ENCODE data around the gene GGT5.

GGT5 gene

GRCh38 chr22:24176630-24177029 lies 68.3 kb downstream of the GGT5 start:
- Histone ChIP-seq H2BK15ac (ENCODE audit: low read depth, poor library complexity, severe bottlenecking) (no peak overlapping the region), H3K27me3 (ENCODE audit: control insufficient read depth in 1 of 2, insufficient read depth in 1 of 2, low read length in 2 of 2) (no peaks in the 10 kb centered on the region), H3K9ac (ENCODE audit: low read length) (no peak overlapping the region), H3K4me2 (ENCODE audit: low read length, poor library complexity, severe bottlenecking) (no peak overlapping the region), H3K23ac (ENCODE audit: low read length in 2 of 2) (no peak overlapping the region), H3K79me1 (replicated peaks; ENCODE audit: low read length, poor library complexity, severe bottlenecking) (peaks cover 7% of the 10 kb centered on the region), H3K4me3 (ENCODE audit: insufficient read depth in 1 of 2, low read depth in 1 of 2, low read length in 2 of 2) (no peak overlapping the region), H2BK5ac (ENCODE audit: low read depth, low read length, poor library complexity, severe bottlenecking) (no peak overlapping the region), H3K4ac (ENCODE audit: low read depth in 1 of 2, low read length in 2 of 2) (no peak overlapping the region), H2BK12ac (ENCODE audit: low read length in 2 of 2) (no peak overlapping the region), H3K14ac (ENCODE audit: low read length in 2 of 2) (no peak overlapping the region), H3K36me3 (ENCODE audit: control insufficient read depth in 1 of 2, insufficient read depth in 2 of 2, low read depth in 1 of 2, low read length in 2 of 2) (peaks cover 51 to 74% of the 10 kb centered on the region in 2 experiments), H2AK5ac (ENCODE audit: low read length, severe bottlenecking) (no peak overlapping the region), H3K18ac (ENCODE audit: low read depth in 1 of 2, low read length in 2 of 2) (no peak overlapping the region), H4K91ac (ENCODE audit: low read length) (no peak overlapping the region), H2BK120ac (ENCODE audit: low read depth, low read length) (no peak overlapping the region), H3K9me3 (ENCODE audit: control insufficient read depth, low read length) (no peaks in the 10 kb centered on the region), H2AFZ (ENCODE audit: low read depth, low read length) (no peak overlapping the region), H3K4me1 (ENCODE audit: control insufficient read depth, insufficient read depth, low read depth, low read length) (peaks cover 5% of the 10 kb centered on the region), H3K27ac (ENCODE audit: low read length, poor library complexity, severe bottlenecking) (no peak overlapping the region), H4K8ac (ENCODE audit: low read length) (no peak overlapping the region)
- 95% methylated on average over 10 of the region's 10 CpGs for WGBS
- DNase-seq = no peak

GRCh38 chr22:24176040-24176439 lies 68.8 kb downstream of the GGT5 start:
- H2AFZ ChIP-seq (ENCODE audit: low read depth, low read length) = no peak overlapping the region
- no peak overlapping the region for H4K8ac ChIP-seq (ENCODE audit: low read length)
- 95% methylated on average over 11 of the region's 11 CpGs for WGBS
- H3K14ac ChIP-seq (ENCODE audit: low read length in 2 of 2) = no peak overlapping the region
- no peak overlapping the region for H3K4me2 ChIP-seq (ENCODE audit: low read length, poor library complexity, severe bottlenecking)
- no peak overlapping the region for H2AK5ac ChIP-seq (ENCODE audit: low read length, severe bottlenecking)
- DNase-seq = no peak
- peaks cover 7% of the 10 kb centered on the region for H3K79me1 ChIP-seq (replicated peaks; ENCODE audit: low read length, poor library complexity, severe bottlenecking)
- no peaks in the 10 kb centered on the region for H3K9me3 ChIP-seq (ENCODE audit: control insufficient read depth, low read length)
- no peak overlapping the region for H3K9ac ChIP-seq (ENCODE audit: low read length)
- no peaks in the 10 kb centered on the region for H3K27me3 ChIP-seq (ENCODE audit: control insufficient read depth in 1 of 2, insufficient read depth in 1 of 2, low read length in 2 of 2)
- H3K4me3 ChIP-seq (ENCODE audit: insufficient read depth in 1 of 2, low read depth in 1 of 2, low read length in 2 of 2) = no peak overlapping the region
- H3K4me1 ChIP-seq (ENCODE audit: control insufficient read depth, insufficient read depth, low read depth, low read length) = peaks cover 1% of the 10 kb centered on the region
- H2BK15ac ChIP-seq (ENCODE audit: low read depth, poor library complexity, severe bottlenecking) = peak overlapping the region; percentile 12
- no peak overlapping the region for H2BK5ac ChIP-seq (ENCODE audit: low read depth, low read length, poor library complexity, severe bottlenecking)
- H2BK120ac ChIP-seq (ENCODE audit: low read depth, low read length) = no peak overlapping the region
- no peak overlapping the region for H3K4ac ChIP-seq (ENCODE audit: low read depth in 1 of 2, low read length in 2 of 2)
- H3K23ac ChIP-seq (ENCODE audit: low read length in 2 of 2) = no peak overlapping the region
- H2BK12ac ChIP-seq (ENCODE audit: low read length in 2 of 2) = no peak overlapping the region
- H4K91ac ChIP-seq (ENCODE audit: low read length) = no peak overlapping the region
- no peak overlapping the region for H3K18ac ChIP-seq (ENCODE audit: low read depth in 1 of 2, low read length in 2 of 2)
- H3K36me3 ChIP-seq (ENCODE audit: control insufficient read depth in 1 of 2, insufficient read depth in 2 of 2, low read depth in 1 of 2, low read length in 2 of 2) = peaks cover 57 to 80% of the 10 kb centered on the region in 2 experiments
- no peak overlapping the region for H3K27ac ChIP-seq (ENCODE audit: low read length, poor library complexity, severe bottlenecking)

- no peak overlapping the region for H2BK5ac ChIP-seq (ENCODE audit: low read depth, low read length, poor library complexity, severe bottlenecking)
- WGBS = 54% methylated on average over 10 of the region's 11 CpGs
- H3K9ac ChIP-seq (ENCODE audit: low read length) = peak overlapping the region; percentile 64
- no peaks in the 10 kb centered on the region for H3K9me3 ChIP-seq (ENCODE audit: control insufficient read depth, low read length)
- H2BK15ac ChIP-seq (ENCODE audit: low read depth, poor library complexity, severe bottlenecking) = no peak overlapping the region
- H4K91ac ChIP-seq (ENCODE audit: low read length) = no peak overlapping the region
- H2AFZ ChIP-seq (ENCODE audit: low read depth, low read length) = no peak overlapping the region
- H3K18ac ChIP-seq (ENCODE audit: low read depth in 1 of 2, low read length in 2 of 2) = peak overlapping the region in 1 of 2 experiments; percentile 13
- H4K8ac ChIP-seq (ENCODE audit: low read length) = peak overlapping the region; percentile 8
- no peak overlapping the region for H3K14ac ChIP-seq (ENCODE audit: low read length in 2 of 2)
- H2BK12ac ChIP-seq (ENCODE audit: low read length in 2 of 2) = peak overlapping the region in 1 of 2 experiments; percentile 10
- no peak overlapping the region for H3K4me3 ChIP-seq (ENCODE audit: insufficient read depth in 1 of 2, low read depth in 1 of 2, low read length in 2 of 2)
- H3K4me1 ChIP-seq (ENCODE audit: control insufficient read depth, insufficient read depth, low read depth, low read length) = peaks cover 1% of the 10 kb centered on the region
- no peak overlapping the region for H2BK120ac ChIP-seq (ENCODE audit: low read depth, low read length)
- no peak overlapping the region for H3K4me2 ChIP-seq (ENCODE audit: low read length, poor library complexity, severe bottlenecking)
- peaks cover 7% of the 10 kb centered on the region for H3K79me1 ChIP-seq (replicated peaks; ENCODE audit: low read length, poor library complexity, severe bottlenecking)
- peak; percentile 79 for DNase-seq
- H2AK5ac ChIP-seq (ENCODE audit: low read length, severe bottlenecking) = no peak overlapping the region
- H3K27me3 ChIP-seq (ENCODE audit: control insufficient read depth in 1 of 2, insufficient read depth in 1 of 2, low read length in 2 of 2) = no peaks in the 10 kb centered on the region
- H3K36me3 ChIP-seq (ENCODE audit: control insufficient read depth in 1 of 2, insufficient read depth in 2 of 2, low read depth in 1 of 2, low read length in 2 of 2) = peaks cover 63 to 88% of the 10 kb centered on the region in 2 experiments
- no peak overlapping the region for H3K23ac ChIP-seq (ENCODE audit: low read length in 2 of 2)
- peak overlapping the region in 1 of 2 experiments; percentile 15 for H3K4ac ChIP-seq (ENCODE audit: low read depth in 1 of 2, low read length in 2 of 2)
- H3K27ac ChIP-seq (ENCODE audit: low read length, poor library complexity, severe bottlenecking) = no peak overlapping the region
Observed at GRCh38 chr22:24175160-24175808, 69.6 kb downstream of the GGT5 start.

GRCh38 chr22:24171822-24172221 lies 73.1 kb downstream of the GGT5 start:
- Histone ChIP-seq H2AFZ (ENCODE audit: low read depth, low read length) (no peak overlapping the region), H3K79me1 (replicated peaks; ENCODE audit: low read length, poor library complexity, severe bottlenecking) (peaks cover 7% of the 10 kb centered on the region), H2BK12ac (ENCODE audit: low read length in 2 of 2) (no peak overlapping the region), H4K8ac (ENCODE audit: low read length) (no peak overlapping the region), H2BK5ac (ENCODE audit: low read depth, low read length, poor library complexity, severe bottlenecking) (no peak overlapping the region), H2BK15ac (ENCODE audit: low read depth, poor library complexity, severe bottlenecking) (no peak overlapping the region), H3K27me3 (ENCODE audit: control insufficient read depth in 1 of 2, insufficient read depth in 1 of 2, low read length in 2 of 2) (no peaks in the 10 kb centered on the region), H3K9ac (ENCODE audit: low read length) (no peak overlapping the region), H3K4me2 (ENCODE audit: low read length, poor library complexity, severe bottlenecking) (no peak overlapping the region), H2AK5ac (ENCODE audit: low read length, severe bottlenecking) (no peak overlapping the region), H3K9me3 (ENCODE audit: control insufficient read depth, low read length) (no peaks in the 10 kb centered on the region), H3K4me3 (ENCODE audit: insufficient read depth in 1 of 2, low read depth in 1 of 2, low read length in 2 of 2) (no peak overlapping the region), H3K36me3 (ENCODE audit: control insufficient read depth in 1 of 2, insufficient read depth in 2 of 2, low read depth in 1 of 2, low read length in 2 of 2) (peaks cover 72 to 94% of the 10 kb centered on the region in 2 experiments), H3K4ac (ENCODE audit: low read depth in 1 of 2, low read length in 2 of 2) (no peak overlapping the region), H3K27ac (ENCODE audit: low read length, poor library complexity, severe bottlenecking) (no peak overlapping the region), H3K14ac (ENCODE audit: low read length in 2 of 2) (no peak overlapping the region), H3K18ac (ENCODE audit: low read depth in 1 of 2, low read length in 2 of 2) (no peak overlapping the region), H3K4me1 (ENCODE audit: control insufficient read depth, insufficient read depth, low read depth, low read length) (peaks cover 1% of the 10 kb centered on the region), H4K91ac (ENCODE audit: low read length) (no peak overlapping the region), H3K23ac (ENCODE audit: low read length in 2 of 2) (no peak overlapping the region), H2BK120ac (ENCODE audit: low read depth, low read length) (no peak overlapping the region)
- no peak for DNase-seq
- 97% methylated on average over 8 of the region's 12 CpGs for WGBS
